Choroid plexus epithelial cell (primary cell): ENCODE results near the gene HIP1R.
"Not testable (repeated sequence)": the region's sequence is repeated elsewhere in the genome, so short reads cannot be mapped to it uniquely, and the experiment has no call there.

ENCODE experiments used
- DNase-seq: peaks from one replicate; pipeline ENCODE4 v3.0.0-alpha.2; 2010; ENCODE audit warnings: low read depth
- H3K4me3 ChIP-seq: 2 replicates; pipeline ENCODE4 v1.5.1; 2011; ENCODE audit warnings: low read depth, mild to moderate bottlenecking, control low read depth, low read length, moderate library complexity
- TF ChIP-seq, protein P1 (sequence below): conservative IDR thresholded peaks from 2 replicates; pipeline ENCODE4 v1.5.1; 2011; ENCODE audit warnings: low read depth, mild to moderate bottlenecking, control low read depth, inconsistent platforms, low read length, moderate library complexity

HIP1R gene

DNA sequence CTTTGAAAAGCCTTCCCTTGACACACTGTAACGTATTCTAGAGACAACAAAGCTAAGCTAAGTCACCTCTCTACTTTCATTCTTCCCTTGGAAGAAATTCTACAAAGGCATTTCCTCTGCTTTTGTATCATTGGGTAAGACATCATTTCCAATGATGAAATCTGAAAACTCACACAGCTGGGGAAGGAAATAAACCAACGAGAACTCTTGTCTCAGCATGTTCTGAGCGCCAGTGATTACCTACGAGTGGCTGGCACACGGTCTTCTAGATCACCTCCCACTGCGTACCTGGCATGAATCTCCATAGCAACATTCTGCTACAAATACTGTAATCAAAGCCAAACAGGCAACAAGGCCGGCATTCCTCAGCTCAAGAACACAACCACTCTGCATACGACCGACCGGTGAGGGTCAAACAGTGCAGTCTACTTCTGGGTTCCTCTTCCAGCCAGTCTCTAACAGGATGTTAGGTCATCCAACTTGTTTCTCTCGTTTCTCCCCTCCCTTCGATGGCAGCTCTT is 53.0 kb downstream of the HIP1R start:
- peak; percentile 92 for DNase-seq
- H3K4me3 ChIP-seq = peak overlapping the region; percentile 42
- TF ChIP-seq, protein P1, sequence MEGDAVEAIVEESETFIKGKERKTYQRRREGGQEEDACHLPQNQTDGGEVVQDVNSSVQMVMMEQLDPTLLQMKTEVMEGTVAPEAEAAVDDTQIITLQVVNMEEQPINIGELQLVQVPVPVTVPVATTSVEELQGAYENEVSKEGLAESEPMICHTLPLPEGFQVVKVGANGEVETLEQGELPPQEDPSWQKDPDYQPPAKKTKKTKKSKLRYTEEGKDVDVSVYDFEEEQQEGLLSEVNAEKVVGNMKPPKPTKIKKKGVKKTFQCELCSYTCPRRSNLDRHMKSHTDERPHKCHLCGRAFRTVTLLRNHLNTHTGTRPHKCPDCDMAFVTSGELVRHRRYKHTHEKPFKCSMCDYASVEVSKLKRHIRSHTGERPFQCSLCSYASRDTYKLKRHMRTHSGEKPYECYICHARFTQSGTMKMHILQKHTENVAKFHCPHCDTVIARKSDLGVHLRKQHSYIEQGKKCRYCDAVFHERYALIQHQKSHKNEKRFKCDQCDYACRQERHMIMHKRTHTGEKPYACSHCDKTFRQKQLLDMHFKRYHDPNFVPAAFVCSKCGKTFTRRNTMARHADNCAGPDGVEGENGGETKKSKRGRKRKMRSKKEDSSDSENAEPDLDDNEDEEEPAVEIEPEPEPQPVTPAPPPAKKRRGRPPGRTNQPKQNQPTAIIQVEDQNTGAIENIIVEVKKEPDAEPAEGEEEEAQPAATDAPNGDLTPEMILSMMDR = no peak

DNA sequence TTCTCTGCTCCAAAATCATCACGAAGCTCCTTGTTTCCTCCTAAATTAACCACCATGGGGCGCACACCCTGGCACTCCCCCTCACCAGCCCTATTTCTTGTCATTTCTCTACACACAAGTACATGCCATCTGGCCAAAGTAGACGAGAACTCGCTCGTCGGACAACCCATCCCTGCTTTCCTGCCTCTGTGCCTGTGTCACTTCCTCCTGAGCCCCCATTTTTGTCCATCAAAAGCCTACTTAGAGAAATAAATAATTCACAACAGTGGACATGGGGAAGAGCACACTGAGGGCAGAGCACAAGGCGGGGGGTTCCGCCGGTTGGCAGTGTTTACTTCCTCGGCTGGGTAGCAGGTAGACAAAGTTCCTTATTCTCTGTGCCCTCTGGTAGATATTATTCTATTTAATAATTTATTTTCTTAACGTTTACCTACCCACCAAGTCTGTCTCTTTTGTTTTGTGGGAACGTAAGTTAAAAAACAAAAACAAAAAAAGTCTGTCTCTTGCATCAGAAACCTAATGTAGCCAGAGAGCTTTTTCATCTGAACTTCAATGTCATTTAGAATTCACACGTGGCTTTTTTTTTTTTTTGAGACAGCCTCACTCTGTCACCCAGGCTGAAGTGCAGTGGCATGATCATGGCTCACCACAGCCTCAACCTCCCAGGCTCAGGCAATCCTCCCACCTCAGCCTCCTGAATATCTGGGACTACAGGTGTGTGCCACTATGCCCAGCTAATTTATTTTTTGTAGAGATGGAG is 54.7 kb downstream of the HIP1R start:
- H3K4me3 ChIP-seq = no peak overlapping the region
- DNase-seq = no peak
- TF ChIP-seq, protein P1 = no peak

DNA sequence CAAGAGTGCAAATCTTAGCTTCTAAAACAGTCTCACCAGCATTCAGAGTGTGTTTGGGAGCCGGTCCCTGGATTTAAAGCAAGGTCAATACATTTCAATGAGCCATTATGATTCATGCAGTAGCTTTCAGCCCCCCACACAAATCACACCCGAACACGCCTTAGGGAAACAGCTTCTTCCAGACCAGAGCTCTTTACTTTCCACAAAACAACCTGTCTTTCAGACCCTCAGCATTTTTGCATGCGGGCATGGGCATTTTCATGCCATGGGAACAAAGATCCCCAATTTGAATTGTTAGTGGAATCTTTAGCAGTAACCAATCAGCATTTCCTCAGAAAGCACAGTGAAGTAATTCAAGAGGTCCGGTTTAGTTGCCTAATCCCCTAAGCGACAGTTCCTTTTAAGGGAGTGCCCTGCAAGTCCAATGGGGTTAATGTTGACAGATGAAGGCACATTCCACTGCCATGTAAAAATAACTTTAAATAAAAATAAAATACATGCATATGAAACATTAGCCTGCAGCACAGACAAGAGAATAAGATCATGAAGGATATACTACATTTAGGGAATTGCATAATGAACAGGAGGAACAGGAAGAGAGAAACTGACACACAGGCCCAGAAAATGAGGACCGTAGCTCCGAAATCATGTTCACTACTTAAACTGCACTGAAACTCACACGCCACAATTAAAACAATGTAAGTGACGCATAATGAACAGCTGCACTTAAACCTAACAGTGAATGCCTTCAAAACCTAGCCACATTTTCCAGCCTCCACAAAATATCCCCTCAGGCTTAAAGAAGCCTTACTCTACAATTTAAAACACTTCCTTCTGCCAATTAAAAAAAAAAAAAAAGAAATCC is 56.6 kb downstream of the HIP1R start:
- TF ChIP-seq, protein P1 = no peak
- DNase-seq = peak; percentile 45
- no peak overlapping the region for H3K4me3 ChIP-seq

DNA sequence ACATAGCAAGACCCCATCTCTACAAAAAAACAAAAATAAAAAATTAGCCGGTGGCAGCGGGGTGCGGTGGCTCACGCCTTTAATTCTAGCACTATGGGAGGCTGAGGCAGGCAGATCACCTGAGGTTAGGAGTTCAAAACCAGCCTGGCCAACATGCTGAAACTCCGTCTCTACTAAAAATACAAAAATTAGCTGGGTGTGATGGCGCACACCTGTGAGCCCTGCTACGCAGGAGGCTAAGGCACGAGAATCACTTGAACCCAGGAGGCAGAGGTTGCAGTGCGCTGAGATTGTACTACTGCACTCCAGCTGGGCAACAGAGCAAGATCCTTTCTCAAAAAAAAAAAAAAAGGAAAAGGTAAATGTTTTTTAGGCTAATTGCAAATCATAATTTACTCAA is 57.5 kb downstream of the HIP1R start:
- H3K4me3 ChIP-seq, DNase-seq: not testable (repeated sequence)

DNA sequence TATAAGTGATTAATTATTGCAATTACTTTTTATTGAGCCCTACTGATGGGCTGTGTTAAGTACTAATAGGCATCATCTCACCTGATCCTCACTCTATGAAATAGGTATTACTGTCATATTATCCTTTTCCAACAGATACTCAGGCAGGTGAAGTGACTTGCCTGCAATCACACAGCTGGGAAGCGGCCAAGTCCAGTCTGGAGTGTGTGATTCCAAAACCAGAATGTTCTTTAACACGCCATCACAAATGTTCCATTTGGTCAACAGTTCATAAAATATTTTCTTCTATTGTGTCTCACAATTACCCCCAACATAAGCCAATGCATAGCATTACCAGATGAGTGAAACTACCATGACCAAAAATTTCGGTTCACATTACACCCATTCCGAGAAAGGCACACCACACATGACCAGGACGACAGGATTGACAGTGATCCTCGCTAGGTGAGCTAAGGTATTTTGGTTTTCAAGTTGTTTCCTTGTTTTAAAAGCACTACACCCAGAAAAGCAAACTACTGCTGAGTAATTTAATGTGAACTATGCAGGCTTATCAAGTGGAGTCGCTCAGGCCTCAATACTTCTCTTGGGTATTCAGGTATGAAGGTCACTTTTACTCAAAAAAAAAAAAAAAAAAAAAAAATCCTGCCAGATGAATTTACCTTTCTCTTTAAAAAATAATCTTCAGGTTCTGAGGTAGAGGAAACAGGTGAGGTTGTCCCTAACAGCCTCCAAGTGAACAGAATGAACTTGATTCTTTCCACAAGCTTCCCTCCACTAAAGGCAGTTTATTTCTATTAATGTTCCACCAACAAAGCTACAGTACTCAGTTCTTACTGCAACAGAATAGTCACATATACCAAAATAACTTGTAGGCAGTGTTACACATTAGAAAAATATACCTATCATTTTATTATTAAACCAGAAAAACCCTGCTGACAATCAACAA is 58.2 kb downstream of the HIP1R start:
- no peak overlapping the region for H3K4me3 ChIP-seq
- TF ChIP-seq, protein P1 = no peak
- DNase-seq = no peak

DNA sequence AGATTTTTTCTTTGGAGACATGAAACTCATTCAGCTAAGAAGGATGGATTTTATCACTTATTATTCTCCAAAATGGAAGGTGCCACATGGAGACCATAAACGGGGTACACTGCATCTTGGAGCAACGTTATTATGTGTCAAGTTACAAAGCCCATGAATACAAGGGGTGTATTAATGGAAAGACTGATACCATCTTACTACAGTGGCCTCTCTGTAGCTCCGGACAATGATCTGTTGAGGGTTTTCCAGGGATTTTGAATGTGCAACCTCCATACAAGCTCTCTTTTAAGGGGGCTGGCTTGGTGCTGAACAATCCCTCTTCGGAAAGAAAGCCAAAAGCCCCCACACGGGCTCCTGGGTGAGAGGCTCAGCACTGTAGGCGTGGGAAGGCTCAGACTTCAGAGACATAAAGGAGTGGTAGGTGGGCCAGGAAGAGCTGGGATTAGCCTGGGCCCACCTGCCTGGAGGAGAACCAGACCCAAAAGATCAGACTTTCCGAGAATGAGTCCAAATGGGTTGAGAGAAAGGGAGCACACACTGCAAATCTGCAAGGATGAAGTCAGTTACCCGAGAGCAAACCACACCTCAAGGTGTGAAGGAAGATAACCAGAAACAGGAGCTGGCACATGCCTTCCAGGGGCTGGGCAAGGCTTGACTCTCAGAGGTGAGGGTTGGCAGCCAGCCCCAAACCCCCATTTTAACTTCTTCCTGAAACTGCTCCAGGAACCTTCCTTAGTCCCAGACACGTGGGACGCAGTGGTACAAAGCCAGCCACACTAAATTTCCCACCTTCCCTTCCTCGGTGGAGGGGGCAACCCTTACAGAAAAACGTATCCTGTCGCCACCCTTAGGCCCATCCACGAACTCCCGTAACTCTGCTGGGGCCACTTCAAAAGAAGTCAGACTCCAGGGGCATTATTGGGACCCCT is 59.2 kb downstream of the HIP1R start:
- H3K4me3 ChIP-seq = peak overlapping the region; percentile 87
- TF ChIP-seq, protein P1 = no peak
- DNase-seq = no peak
